ENCODE data around the gene DIPK1B. TPM values are rescaled to one million over a fixed set of nuclear protein-coding genes. Genes with fewer than 3 reads are reported as not detected.

Gene DIPK1B
- total and polyA plus RNA-seq, 12 donors, result 15.7 to 37.9 (median 18.3) TPM

GRCh38 chr9:136667214-136667939 is 45.0 kb upstream of the DIPK1B start:
- 58 to 64% methylated on average over 21 of the region's 21 CpGs for WGBS, 2 donors

GRCh38 chr9:136667940-136668760 is 44.2 kb upstream of the DIPK1B start:
- 60 to 65% methylated on average over 40 of the region's 40 CpGs for WGBS, 2 donors

More at GRCh38 chr9:136667214-136667939, 45.0 kb upstream of the DIPK1B start:
- DNase-seq (no peak), ATAC-seq (no peak)
- H3K9me3 ChIP-seq, result no peaks in the 10 kb centered on the region
- peaks cover 0 to 72% (median 0%) of the 10 kb centered on the region in 7 donors for H3K27me3 ChIP-seq
- TF ChIP-seq, protein P1, sequence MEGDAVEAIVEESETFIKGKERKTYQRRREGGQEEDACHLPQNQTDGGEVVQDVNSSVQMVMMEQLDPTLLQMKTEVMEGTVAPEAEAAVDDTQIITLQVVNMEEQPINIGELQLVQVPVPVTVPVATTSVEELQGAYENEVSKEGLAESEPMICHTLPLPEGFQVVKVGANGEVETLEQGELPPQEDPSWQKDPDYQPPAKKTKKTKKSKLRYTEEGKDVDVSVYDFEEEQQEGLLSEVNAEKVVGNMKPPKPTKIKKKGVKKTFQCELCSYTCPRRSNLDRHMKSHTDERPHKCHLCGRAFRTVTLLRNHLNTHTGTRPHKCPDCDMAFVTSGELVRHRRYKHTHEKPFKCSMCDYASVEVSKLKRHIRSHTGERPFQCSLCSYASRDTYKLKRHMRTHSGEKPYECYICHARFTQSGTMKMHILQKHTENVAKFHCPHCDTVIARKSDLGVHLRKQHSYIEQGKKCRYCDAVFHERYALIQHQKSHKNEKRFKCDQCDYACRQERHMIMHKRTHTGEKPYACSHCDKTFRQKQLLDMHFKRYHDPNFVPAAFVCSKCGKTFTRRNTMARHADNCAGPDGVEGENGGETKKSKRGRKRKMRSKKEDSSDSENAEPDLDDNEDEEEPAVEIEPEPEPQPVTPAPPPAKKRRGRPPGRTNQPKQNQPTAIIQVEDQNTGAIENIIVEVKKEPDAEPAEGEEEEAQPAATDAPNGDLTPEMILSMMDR (IDR thresholded peaks at IDR 0.05), result no peak
- peaks cover 0 to 84% (median 42%) of the 10 kb centered on the region in 9 donors for H3K36me3 ChIP-seq
- intact Hi-C loops (cut with DNase I), result no loop called here
- peak overlapping the region; percentile 52 to 79 (median 64) for H3K4me3 ChIP-seq
- H3K4me1 ChIP-seq, result peaks cover 0 to 33% (median 8%) of the 10 kb centered on the region in 9 donors
- H3K27ac ChIP-seq, result peak overlapping the region; percentile 64 to 94 (median 81)

GRCh38 chr9:136668983-136669790 is 43.2 kb upstream of the DIPK1B start:
- Histone ChIP-seq H3K27ac (peak overlapping the region; percentile 64 to 94 (median 81)), H3K27me3 (peaks cover 0 to 55% (median 0%) of the 10 kb centered on the region in 7 donors), H3K36me3 (peaks cover 0 to 89% (median 48%) of the 10 kb centered on the region in 9 donors), H3K4me1 (peaks cover 0 to 37% (median 8%) of the 10 kb centered on the region in 9 donors), H3K4me3 (peak overlapping the region; percentile 38 to 79 (median 63)), H3K9me3 (no peaks in the 10 kb centered on the region)
- peak in 3 of 8 donors; percentile 1 for ATAC-seq
- intact Hi-C loops (cut with DNase I), result no loop called here
- 60 to 66% methylated on average over 23 of the region's 23 CpGs for WGBS, 2 donors
- TF ChIP-seq, protein P1 (IDR thresholded peaks at IDR 0.05), result no peak
- DNase-seq, result no peak

More at GRCh38 chr9:136667940-136668760, 44.2 kb upstream of the DIPK1B start:
- peak overlapping the region; percentile 52 to 79 (median 64) for H3K4me3 ChIP-seq
- DNase-seq (no peak), ATAC-seq (peak in 1 of 8 donors; percentile 0)
- peaks cover 0 to 65% (median 0%) of the 10 kb centered on the region in 7 donors for H3K27me3 ChIP-seq
- no peaks in the 10 kb centered on the region for H3K9me3 ChIP-seq
- H3K36me3 ChIP-seq, result peaks cover 0 to 91% (median 48%) of the 10 kb centered on the region in 9 donors
- intact Hi-C loops (cut with DNase I), result no loop called here
- peaks cover 0 to 37% (median 8%) of the 10 kb centered on the region in 9 donors for H3K4me1 ChIP-seq
- TF ChIP-seq, protein P1 (IDR thresholded peaks at IDR 0.05), result no peak
- peak overlapping the region; percentile 64 to 94 (median 81) for H3K27ac ChIP-seq
